Measurements from ENCODE around the gene NDUFV3. TPM values are rescaled to one million over a fixed set of nuclear protein-coding genes. Genes with fewer than 3 reads are reported as not detected.
"Not testable (repeated sequence)": the region's sequence is repeated elsewhere in the genome, so short reads cannot be mapped to it uniquely, and the experiment has no call there.

NDUFV3 gene
- total RNA-seq, 1 donor from 2014 or later, result 56.8 TPM

DNA sequence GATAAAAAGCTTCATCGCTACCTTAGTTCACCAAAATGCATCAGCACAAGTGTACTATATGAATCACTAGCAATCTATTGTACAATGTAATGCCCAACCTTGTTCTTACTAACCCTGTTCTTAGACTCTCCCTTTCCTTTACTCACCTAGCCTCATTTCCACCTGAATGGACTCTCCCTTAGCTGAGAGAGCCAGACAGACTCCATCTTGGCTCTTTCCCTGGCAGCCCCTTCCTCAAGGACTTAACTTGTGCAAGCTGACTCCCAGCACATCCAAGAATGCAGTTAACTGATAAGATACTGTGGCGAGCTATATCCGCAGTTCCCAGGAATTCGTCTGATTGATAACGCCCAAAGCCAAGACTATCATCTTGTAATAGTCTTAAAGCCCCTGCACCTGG, 43.3 kb downstream of the NDUFV3 start:
- DNase-seq (ENCODE audit: low read depth), result not testable (repeated sequence)

DNA sequence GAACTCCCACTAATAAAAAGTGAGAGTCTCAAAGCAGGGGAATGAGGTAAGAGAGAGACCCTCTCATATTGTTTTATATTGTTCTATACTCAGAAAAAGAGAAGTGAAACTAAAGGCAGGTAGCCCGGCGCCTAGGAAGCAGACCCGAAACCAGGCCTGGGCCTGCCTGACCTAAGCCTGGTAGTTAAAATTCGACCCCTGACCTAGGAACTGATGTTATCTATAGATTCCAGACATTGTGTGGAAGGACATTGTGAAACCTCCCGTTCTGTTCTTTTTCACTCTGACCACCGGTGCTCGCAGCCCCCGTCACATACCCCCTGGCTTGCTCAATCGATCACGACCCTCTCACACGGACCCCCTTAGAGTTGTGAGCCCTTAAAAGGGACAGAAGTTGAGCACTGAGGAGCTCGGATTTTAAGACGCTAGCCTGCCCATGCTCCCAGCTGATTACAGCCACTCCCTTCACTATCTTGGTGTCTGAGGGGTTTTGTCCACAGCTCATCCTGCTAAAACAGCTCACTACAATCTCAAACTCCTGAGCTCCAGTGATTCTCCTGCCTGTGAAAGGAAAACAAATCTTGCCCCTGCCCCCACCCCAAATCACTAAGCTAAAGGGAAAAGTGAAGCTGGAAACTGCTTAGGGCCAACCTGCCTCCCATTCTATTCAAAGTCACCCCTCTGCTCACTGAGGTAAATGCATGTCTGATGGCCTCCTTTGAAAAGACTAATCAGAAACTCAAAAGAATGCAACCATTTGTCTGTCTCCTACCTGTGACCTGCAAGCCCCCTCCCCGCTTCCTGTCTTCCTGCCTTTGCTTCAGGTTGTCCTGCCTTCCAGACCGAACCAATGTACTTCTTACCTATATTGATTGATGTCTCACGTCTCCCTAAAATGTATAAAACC, 44.2 kb downstream of the NDUFV3 start:
- not testable (repeated sequence) for DNase-seq (ENCODE audit: low read depth)

DNA sequence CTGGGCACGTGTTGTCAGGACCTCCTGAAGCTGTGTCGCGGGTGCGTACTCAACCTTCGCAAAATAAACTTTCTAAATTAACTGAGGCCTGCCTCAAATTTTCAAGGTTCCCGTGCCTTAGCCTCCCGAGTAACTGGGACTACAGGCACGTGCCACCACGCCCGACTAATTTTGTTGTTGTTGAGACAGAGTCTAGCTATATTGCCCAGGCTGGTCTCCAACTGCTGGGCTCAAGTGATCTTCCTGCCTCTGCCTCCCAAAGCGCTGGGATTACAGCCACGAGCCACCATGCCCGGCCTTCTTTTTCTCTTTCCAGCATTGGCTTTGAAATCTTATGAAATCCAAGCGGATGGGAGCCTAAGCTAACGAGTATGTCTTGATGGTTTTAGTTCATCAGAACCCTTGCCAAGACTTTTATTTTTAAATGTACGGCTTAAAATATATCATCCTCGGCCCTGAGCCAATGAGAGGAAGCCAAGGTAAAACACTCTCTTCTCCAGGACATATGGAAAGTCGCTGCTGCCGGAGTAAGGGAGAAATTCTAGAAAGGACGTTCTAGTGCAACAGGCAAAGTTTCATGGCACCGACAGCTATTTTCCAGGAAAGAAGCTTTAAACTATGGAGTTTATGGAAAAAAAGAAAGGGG, 45.0 kb downstream of the NDUFV3 start:
- DNase-seq (ENCODE audit: low read depth), result no peak

DNA sequence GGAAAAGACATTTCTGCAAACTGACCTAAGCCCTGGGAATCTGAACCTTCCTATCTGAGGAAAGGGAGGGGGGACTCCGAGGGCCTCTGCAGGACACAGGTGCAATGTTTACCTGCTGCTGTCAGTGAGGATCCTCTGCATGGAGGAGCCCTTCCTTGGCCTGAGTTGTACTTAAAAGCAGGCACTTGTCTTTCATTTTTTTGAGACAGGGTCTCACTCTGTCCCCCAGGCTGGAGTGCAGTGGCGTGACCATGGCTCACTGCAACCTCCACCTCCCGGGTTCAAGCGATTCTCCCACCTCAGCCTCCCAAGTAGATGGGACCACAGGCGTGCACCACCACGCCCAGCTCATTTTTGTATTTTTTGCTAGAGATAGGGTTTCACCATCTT, 45.5 kb downstream of the NDUFV3 start:
- not testable (repeated sequence) for DNase-seq (ENCODE audit: low read depth)

DNA sequence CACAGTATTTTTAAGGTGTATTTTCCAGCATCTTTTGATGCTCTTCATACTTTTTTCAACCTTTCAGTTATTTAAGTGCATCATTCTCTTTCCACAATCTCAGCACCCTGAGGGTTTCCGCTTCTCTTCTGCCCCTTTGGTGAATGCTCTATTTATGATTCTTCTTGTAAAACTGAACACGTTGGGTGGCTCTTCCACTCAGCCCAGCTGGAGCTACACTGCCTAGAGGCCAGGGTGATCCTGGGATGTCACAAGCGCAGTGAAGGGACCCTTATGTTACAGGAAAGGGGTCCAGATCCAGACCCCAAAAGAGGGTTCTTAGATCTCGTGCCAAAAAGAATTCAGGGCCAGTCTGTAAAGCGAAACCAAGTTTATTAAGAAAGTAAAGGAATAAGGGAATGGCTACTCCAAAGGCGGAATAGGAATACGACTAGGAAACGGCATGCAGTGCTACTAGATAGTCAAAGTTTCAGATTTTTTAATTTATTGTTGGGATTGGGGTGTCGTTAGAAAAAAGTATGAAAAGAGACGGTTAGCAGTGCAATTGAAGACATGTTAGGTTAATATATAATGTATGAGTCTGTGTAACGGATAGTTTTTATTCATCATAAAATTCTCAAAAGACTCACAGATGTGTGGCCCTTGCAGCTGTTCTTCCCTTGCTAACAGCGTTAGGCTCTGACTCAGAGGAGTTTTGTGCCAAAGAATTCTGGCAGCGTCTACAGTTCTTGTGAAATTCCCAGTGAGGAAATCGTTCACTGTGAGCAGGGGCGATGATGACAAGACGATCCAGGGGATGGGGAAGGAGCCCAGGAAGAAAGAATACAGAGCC, 46.7 kb downstream of the NDUFV3 start:
- DNase-seq (ENCODE audit: low read depth), result peak; percentile 94

DNA sequence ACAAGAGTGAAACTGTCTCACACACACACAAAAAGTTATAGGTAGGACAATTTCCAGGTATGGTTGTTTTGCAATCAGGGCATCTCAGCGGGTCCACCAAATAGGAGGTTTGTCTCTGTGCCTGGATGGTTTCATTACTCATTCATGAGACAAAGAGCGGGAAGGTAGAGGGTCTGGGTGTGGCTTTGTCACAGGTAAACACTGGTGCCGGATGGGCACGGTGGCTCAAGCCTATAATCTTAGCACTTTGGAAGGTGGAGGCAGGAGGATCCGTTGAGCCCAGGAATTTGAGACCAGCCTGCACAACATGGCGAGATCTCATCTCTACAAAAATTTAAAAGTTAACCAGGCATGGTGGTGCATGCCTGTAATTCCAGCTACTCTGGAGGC, 48.6 kb downstream of the NDUFV3 start:
- DNase-seq (ENCODE audit: low read depth), result no peak

DNA sequence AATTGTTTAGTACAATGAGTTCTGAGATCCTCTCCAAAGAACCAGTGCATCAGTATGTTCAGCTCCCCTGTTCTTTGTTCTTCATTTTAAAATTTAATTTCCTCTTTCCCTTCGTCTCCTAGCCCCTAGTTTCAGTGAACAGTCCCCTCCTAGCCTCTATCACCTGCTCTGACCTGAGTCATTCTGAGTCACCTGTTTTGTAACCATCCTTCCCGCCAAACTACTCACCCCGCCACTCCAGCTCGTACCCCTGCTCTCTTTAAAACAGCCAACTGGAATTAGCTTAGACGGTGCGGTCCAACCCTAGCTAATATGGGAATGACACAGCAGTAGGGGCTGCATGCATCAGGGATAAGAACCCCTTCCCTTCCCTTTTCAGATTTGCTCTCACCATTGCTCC, 49.1 kb downstream of the NDUFV3 start:
- no peak for DNase-seq (ENCODE audit: low read depth)

DNA sequence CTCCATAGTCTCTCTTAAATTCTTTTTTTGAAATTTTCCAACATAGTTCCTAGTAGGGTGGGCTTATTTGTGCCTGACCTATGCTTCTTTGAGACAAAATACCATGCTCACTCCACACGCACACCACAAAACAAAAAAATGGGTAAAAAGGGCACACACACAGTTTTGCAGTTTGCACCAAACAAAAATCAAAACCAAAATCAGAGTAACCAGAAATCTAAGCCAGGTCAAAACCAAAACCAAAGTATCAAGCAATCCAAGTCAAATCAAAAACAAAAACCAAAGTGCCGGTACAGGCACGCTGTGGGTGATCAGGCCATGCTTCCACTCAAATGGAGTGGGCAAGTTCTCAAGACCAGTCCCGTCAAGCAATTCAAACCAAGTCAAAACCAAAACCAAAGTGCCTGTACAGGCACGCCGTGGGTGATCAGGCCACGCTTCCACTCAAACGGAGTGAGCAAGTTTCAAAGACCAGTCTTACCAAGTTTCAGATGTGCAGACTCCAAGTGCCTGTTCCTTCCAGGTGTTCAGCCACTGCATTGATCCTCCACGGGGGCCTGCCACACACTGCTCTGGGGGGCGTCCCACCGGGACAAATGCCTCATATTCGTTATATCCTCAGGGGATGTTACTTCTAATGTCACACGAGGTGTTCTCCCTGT, 56.1 kb downstream of the NDUFV3 start:
- DNase-seq (ENCODE audit: low read depth), result not testable (repeated sequence)

DNA sequence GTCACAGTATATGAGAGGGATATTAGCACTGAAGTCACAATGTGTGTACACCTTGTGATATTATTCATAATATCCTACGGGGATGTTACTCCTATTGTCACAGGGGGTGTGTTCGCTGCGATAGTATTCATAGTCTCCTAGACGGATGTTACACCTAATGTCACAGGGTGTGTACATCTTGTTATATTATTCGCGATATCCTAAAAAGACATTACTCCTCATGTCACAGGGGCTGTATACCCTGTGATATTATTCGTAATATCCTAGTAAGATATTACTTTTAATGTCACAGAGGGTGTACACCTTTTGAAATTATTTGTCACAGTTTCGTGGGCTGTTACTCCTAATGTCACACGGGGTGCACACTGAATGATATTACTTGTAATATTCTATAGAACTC, 58.1 kb downstream of the NDUFV3 start:
- DNase-seq (ENCODE audit: low read depth), result not testable (repeated sequence)

DNA sequence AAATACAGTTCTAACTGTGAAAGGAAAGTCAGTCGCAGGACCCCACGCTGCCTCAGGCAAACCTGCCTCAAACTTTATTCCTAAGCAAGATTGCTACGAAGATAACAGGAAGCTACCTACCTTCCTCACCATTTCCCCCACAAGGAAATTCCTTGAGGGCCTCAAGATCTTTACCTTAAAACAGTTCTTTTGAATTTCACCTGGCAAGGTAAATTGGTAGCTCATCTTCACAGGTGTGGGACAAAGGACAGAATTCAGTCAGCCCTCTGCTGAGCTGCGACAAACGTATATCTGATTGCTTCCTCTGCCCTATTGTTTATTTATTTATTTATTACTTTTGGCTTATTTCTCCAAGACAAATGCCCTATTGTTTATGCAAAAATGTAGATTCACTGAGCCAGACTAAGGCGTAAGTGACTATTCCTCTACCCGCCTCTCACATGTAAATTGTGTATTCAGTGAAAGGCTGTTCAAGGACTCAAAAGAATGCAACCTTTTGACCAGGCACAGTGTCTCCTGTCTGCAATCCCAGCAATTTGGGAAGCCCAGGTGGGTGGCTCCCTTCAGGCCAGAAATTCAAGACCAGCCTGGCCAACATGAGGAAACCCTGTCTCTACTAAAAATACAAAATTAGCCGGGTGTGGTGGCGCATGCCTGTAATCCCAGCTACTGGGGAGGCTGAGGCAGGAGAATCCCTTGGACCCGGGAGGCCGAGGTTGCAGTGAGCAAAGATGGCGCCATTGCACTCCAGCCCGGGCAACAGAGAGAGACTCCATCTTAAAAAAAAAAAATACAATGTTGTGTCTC, 63.9 kb downstream of the NDUFV3 start:
- no peak for DNase-seq (ENCODE audit: low read depth)

DNA sequence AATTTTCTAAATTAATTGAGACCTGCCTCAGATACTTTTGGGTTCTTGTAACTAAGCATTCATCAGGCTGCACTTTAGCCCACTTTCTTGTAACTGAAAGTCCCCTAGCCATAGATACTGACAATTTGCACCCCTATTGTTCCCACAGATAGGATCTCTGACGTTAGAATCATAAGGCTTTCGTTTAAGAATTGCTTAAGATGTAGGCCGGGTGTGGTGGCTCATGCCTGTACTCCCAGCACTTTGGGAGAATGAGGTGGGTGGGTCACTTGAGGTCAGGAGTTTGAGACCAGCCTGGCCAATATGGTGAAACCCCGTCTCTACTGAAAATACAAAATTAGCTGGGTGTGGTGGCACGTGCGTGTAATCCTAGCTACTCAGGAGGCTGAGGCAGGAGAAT, 65.0 kb downstream of the NDUFV3 start:
- not testable (repeated sequence) for DNase-seq (ENCODE audit: low read depth)

DNA sequence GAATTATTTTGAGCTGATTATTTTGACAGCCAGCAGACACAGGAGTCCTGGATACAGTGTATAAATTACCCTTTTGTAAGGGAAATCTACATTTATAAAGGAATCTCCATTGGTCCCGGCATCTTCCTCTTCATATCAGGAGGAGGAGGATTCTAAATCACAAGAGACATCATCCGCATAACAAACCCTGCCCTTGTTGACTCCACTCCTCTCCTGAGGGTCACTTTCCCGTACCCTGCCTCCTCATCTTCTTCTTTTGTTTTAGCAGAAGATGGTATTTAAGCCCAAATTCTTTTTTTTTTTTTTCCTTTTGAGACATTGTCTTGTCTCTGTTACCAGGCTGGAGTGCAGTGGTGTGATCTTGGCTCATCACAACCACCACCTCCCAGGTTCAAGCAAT, 66.6 kb downstream of the NDUFV3 start:
- no peak for DNase-seq (ENCODE audit: low read depth)

DNA sequence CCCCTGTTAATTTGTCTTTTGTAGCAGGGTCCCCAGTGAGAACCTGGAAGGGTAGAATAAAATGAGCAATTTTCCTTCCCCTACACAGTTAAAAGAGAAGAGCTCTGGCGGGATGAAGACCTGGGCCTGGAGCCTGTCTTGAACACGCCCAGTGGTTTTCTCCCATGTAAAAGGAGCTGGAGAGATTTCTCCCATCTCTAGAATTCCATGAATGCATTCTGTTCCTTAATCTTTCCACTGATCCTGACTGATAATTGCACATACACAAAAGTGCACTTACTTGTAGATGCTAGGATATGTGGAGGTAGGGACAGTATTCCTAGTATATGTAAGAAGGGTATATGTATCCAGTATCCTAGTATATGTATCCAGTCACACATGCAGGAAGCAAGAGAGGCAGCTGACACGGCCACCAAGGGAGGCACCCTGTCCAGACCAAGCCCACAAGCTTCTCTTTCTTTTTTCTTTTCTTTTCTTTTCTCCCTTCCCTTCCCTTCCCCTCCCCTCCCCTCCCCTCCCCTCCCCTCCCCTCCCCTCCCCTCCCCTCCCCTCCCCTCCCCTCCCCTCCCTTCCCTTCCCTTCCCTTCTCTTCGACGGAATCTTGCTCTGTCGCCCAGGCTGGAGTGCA, 69.4 kb downstream of the NDUFV3 start:
- no peak for DNase-seq (ENCODE audit: low read depth)

Other genes starting within 250 kb of the NDUFV3 start
- gene PDE9A, start 239.7 kb upstream of the NDUFV3 start, total RNA-seq, result 3.0 and 5.0 TPM in 2 replicates
- gene WDR4, start 13.8 kb upstream of the NDUFV3 start, total RNA-seq, result 10.1 and 21.2 TPM in 2 replicates
- not detected in 2 replicates for gene ERVH48-1, start 32.3 kb downstream of the NDUFV3 start, total RNA-seq
- gene PKNOX1, start 81.3 kb downstream of the NDUFV3 start, total RNA-seq, result 14.1 and 26.4 TPM in 2 replicates
- gene CBS, start 182.5 kb downstream of the NDUFV3 start, total RNA-seq, result 24.5 and 90.7 TPM in 2 replicates
- gene U2AF1, start 214.3 kb downstream of the NDUFV3 start, total RNA-seq, result 11.1 and 34.3 TPM in 2 replicates